H9 (cell line): ENCODE data around the gene SLC5A7. TPM values are rescaled to one million over a fixed set of nuclear protein-coding genes. Genes with fewer than 3 reads are reported as not detected.

Source experiments
- DNase-seq: peaks from one replicate; pipeline ENCODE4 v3.0.0-alpha.2; 2017
- H2AFZ ChIP-seq: one replicate; pipeline ENCODE4 v1.6.1; 2013; ENCODE audit warnings: mild to moderate bottlenecking, low read length, control low read depth, moderate library complexity
- H2AK5ac ChIP-seq: 2 replicates; pipeline ENCODE4 v1.6.1; 2013; ENCODE audit warnings: low read length, control low read depth, mixed read lengths; ENCODE audit not compliant: insufficient read length
- H2BK120ac ChIP-seq: one replicate; pipeline ENCODE4 v1.6.1; 2013; ENCODE audit warnings: low read depth, mild to moderate bottlenecking, low read length, control low read depth, inconsistent platforms; ENCODE audit not compliant: poor library complexity, severe bottlenecking
- H2BK12ac ChIP-seq: 2 replicates; pipeline ENCODE4 v1.6.1; 2013; ENCODE audit warnings: low read length, control low read depth, mixed read lengths, low read depth; ENCODE audit not compliant: insufficient read length
- H2BK15ac ChIP-seq: 2 replicates; pipeline ENCODE4 v1.6.1; 2013; ENCODE audit warnings: low read depth, low read length, control low read depth
- H2BK20ac ChIP-seq: one replicate; pipeline ENCODE4 v1.6.1; 2013; ENCODE audit warnings: low read depth, mild to moderate bottlenecking, low read length, control low read depth, inconsistent platforms; ENCODE audit not compliant: poor library complexity, severe bottlenecking
- H2BK5ac ChIP-seq: 2 replicates; pipeline ENCODE4 v1.6.1; 2013; ENCODE audit warnings: low read length, control low read depth, mixed read lengths; ENCODE audit not compliant: insufficient read length
- H3K14ac ChIP-seq: 2 replicates; pipeline ENCODE4 v1.6.1; 2013; ENCODE audit warnings: low read length, control low read depth; ENCODE audit not compliant: insufficient read depth
- H3K18ac ChIP-seq: 2 replicates; pipeline ENCODE4 v1.6.1; 2013; ENCODE audit warnings: low read depth, mild to moderate bottlenecking, mixed read lengths, low read length, control low read depth; ENCODE audit not compliant: insufficient read length
- H3K23ac ChIP-seq: 2 replicates; pipeline ENCODE4 v1.6.1; 2013; ENCODE audit warnings: low read length, control low read depth, mixed read lengths, low read depth; ENCODE audit not compliant: insufficient read length
- H3K23me2 ChIP-seq: 2 replicates; pipeline ENCODE4 v1.6.1; 2013; ENCODE audit warnings: low read depth, mild to moderate bottlenecking, mixed read lengths, low read length, control low read depth; ENCODE audit not compliant: insufficient read length, poor library complexity, severe bottlenecking
- H3K27ac ChIP-seq: 2 replicates; pipeline ENCODE4 v1.5.1; 2013; ENCODE audit warnings: low read length, control low read depth, mixed read lengths, low read depth; ENCODE audit not compliant: insufficient read length
- H3K27me3 ChIP-seq: 2 replicates; pipeline ENCODE4 v1.6.1; 2013; ENCODE audit warnings: low read length, control low read depth, inconsistent platforms; ENCODE audit not compliant: insufficient read depth
- H3K4ac ChIP-seq: 2 replicates; pipeline ENCODE4 v1.6.1; 2013; ENCODE audit warnings: low read depth, mild to moderate bottlenecking, control low read depth, inconsistent platforms, low read length, moderate library complexity
- H3K4me1 ChIP-seq: 2 replicates; pipeline ENCODE4 v1.6.1; 2013; ENCODE audit warnings: low read length, control low read depth, inconsistent platforms; ENCODE audit not compliant: insufficient read depth
- H3K4me2 ChIP-seq: 2 replicates; pipeline ENCODE4 v1.6.1; 2013; ENCODE audit warnings: low read length, control low read depth, mixed read lengths; ENCODE audit not compliant: insufficient read length, insufficient read depth
- H3K56ac ChIP-seq: 2 replicates; pipeline ENCODE4 v1.6.1; 2013; ENCODE audit warnings: low read depth, mild to moderate bottlenecking, mixed read lengths, low read length, control low read depth; ENCODE audit not compliant: insufficient read length
- H3K79me1 ChIP-seq: 2 replicates; pipeline ENCODE4 v1.6.1; 2013; ENCODE audit warnings: low read depth, mild to moderate bottlenecking, moderate library complexity, low read length, control low read depth, inconsistent platforms; ENCODE audit not compliant: insufficient read depth, poor library complexity, severe bottlenecking
- H3K79me2 ChIP-seq: 2 replicates; pipeline ENCODE4 v1.6.1; 2013; ENCODE audit warnings: low read length, control low read depth, inconsistent platforms; ENCODE audit not compliant: insufficient read depth
- H3K9ac ChIP-seq: 2 replicates; pipeline ENCODE4 v1.6.1; 2013; ENCODE audit warnings: low read length, control low read depth, mixed read lengths; ENCODE audit not compliant: insufficient read length; ENCODE audit errors: extremely low read depth
- H3K9me3 ChIP-seq: one replicate; pipeline ENCODE4 v1.6.1; 2013; ENCODE audit warnings: low read depth, low read length, inconsistent platforms; ENCODE audit not compliant: control insufficient read depth
- H3T11ph ChIP-seq: one replicate; pipeline ENCODE4 v1.6.1; 2013; ENCODE audit warnings: mild to moderate bottlenecking, low read length, control low read depth, inconsistent platforms
- H4K20me1 ChIP-seq: one replicate; pipeline ENCODE4 v1.6.1; 2013; ENCODE audit not compliant: control insufficient read depth, insufficient read length, insufficient read depth
- H4K5ac ChIP-seq: 2 replicates; pipeline ENCODE4 v1.6.1; 2013; ENCODE audit warnings: low read depth, mild to moderate bottlenecking, mixed read lengths, low read length, control low read depth; ENCODE audit not compliant: insufficient read length
- H4K8ac ChIP-seq: replicated peaks from 2 replicates; pipeline ENCODE4 v1.6.1; 2013; ENCODE audit warnings: low read length, control low read depth, mixed read lengths, low read depth; ENCODE audit not compliant: insufficient read length
- H4K91ac ChIP-seq: 2 replicates; pipeline ENCODE4 v1.6.1; 2013; ENCODE audit warnings: low read depth, mild to moderate bottlenecking, moderate library complexity, mixed read lengths, low read length, control low read depth; ENCODE audit not compliant: insufficient read length
- H3K27ac Mint-ChIP-seq, 3 experiments: 2 replicates in 2 of 3; 3 replicates in 1 of 3; pipeline ENCODE4 v1.8.0; 2020 to 2021; ENCODE audit warnings: mixed read lengths in 3 of 3, mild to moderate bottlenecking in 1 of 3, moderate library complexity in 1 of 3
- H3K27me3 Mint-ChIP-seq: 2 replicates; pipeline ENCODE4 v1.8.0; 2021; ENCODE audit warnings: low read depth, mild to moderate bottlenecking, moderate library complexity, mixed read lengths
- H3K36me3 Mint-ChIP-seq, 3 experiments: 2 replicates in 2 of 3; 3 replicates in 1 of 3; pipeline ENCODE4 v1.8.0; 2020 to 2021; ENCODE audit warnings: low read depth in 3 of 3, mixed read lengths in 3 of 3; ENCODE audit not compliant: insufficient read depth in 1 of 3
- H3K4me1 Mint-ChIP-seq, 2 experiments: 2 replicates each; pipeline ENCODE4 v1.8.0; 2020; ENCODE audit warnings: mixed read lengths in 2 of 2
- H3K4me3 Mint-ChIP-seq, 2 experiments: 2 replicates in 1 of 2; 3 replicates in 1 of 2; pipeline ENCODE4 v1.8.0; 2020 to 2021; ENCODE audit warnings: mild to moderate bottlenecking in 2 of 2, mixed read lengths in 2 of 2, moderate library complexity in 1 of 2
- H3K9me3 Mint-ChIP-seq, 2 experiments: 2 replicates in 1 of 2; 3 replicates in 1 of 2; pipeline ENCODE4 v1.8.0; 2020; ENCODE audit warnings: mild to moderate bottlenecking in 2 of 2, mixed read lengths in 2 of 2, moderate library complexity in 1 of 2
- CTCF ChIP-seq: fragments of 200-600 bp; sonication (generic); conservative IDR thresholded peaks from 3 replicates; pipeline ENCODE4 v1.8.0; 2021; ENCODE audit warnings: antibody characterized with exemption, mild to moderate bottlenecking
- total RNA-seq: library from RNA; stranded (reverse); gene quantifications from 2 replicates; pipeline ENCODE4 v1.2.1, GENCODE V29; 2021

Gene SLC5A7
- total RNA-seq, 1 experiment from 2014 or later, result 0.11 TPM

- Mint-ChIP-seq H3K4me3 (no peak overlapping the region), H3K27me3 (no peaks in the 10 kb centered on the region; the same call in 1 of the 2 replicates), H3K36me3 (no peaks in the 10 kb centered on the region), H3K27ac (no peak overlapping the region), H3K9me3 (no peaks in the 10 kb centered on the region), H3K4me1 (peaks cover 14 to 17% of the 10 kb centered on the region in 2 experiments)
- no peak overlapping the region for H2BK15ac ChIP-seq
- no peak overlapping the region for H3K14ac ChIP-seq
- no peak for TF ChIP-seq CTCF
- H3T11ph ChIP-seq, result no peak overlapping the region
- H4K91ac ChIP-seq, result no peak overlapping the region
- no peak overlapping the region for H2AFZ ChIP-seq
- no peaks in the 10 kb centered on the region for H3K4me1 ChIP-seq
- no peak overlapping the region for H3K9ac ChIP-seq
- H3K79me2 ChIP-seq, result no peaks in the 10 kb centered on the region
- H2BK20ac ChIP-seq, result no peak overlapping the region
- H2BK5ac ChIP-seq, result no peak overlapping the region
- H2BK120ac ChIP-seq, result no peak overlapping the region
- H3K4me2 ChIP-seq, result no peak overlapping the region
- no peak for DNase-seq
- no peaks in the 10 kb centered on the region for H4K20me1 ChIP-seq
- H3K79me1 ChIP-seq, result no peaks in the 10 kb centered on the region
- no peaks in the 10 kb centered on the region for H3K9me3 ChIP-seq
- H4K8ac ChIP-seq, result no peak overlapping the region
- no peak overlapping the region for H3K56ac ChIP-seq
- no peaks in the 10 kb centered on the region for H3K23me2 ChIP-seq
- H3K23ac ChIP-seq, result no peak overlapping the region
- H3K18ac ChIP-seq, result no peak overlapping the region
- H4K5ac ChIP-seq, result no peak overlapping the region
- no peak overlapping the region for H2BK12ac ChIP-seq
- no peak overlapping the region for H3K4ac ChIP-seq
- no peak overlapping the region for H2AK5ac ChIP-seq
- H3K27me3 ChIP-seq, result no peaks in the 10 kb centered on the region
- no peak overlapping the region for H3K27ac ChIP-seq
These were observed 36.3 kb downstream of the SLC5A7 start for GRCh38 chr2:108022628-108023027.
